Stomach (tissue), 9 donors: ENCODE results near the gene GNG7. TPM values are rescaled to one million over a fixed set of nuclear protein-coding genes. Genes with fewer than 3 reads are reported as not detected.
"Not testable (repeated sequence)": the region's sequence is repeated elsewhere in the genome, so short reads cannot be mapped to it uniquely, and the experiment has no call there.

Experiments used
- DNase-seq, 2 donors: peaks; one replicate each; pipeline versions ENCODE4 v3.0.0 to v3.0.0-alpha.2; 2013 to 2019
- H3K27ac ChIP-seq, 5 donors: fragments of 200-600 bp in 4 of 5; sonication (generic) in 4 of 5; one replicate each; pipeline ENCODE4 v1.5.1; 2013 to 2019; ENCODE audit warnings: mild to moderate bottlenecking in 1 of 5, moderate library complexity in 1 of 5
- H3K27me3 ChIP-seq, 3 donors: fragments of 200-600 bp; sonication (generic); one replicate each; pipeline ENCODE4 v1.5.1; 2017 to 2019; ENCODE audit warnings: mixed run types in 1 of 3
- H3K36me3 ChIP-seq, 4 donors: fragments of 200-600 bp; sonication (generic); 1 replicate in 3 of 4; 2 replicates in 1 of 4; pipeline ENCODE4 v1.5.1; 2016 to 2019
- H3K4me1 ChIP-seq, 4 donors: fragments of 200-600 bp; sonication (generic); one replicate each; pipeline ENCODE4 v1.5.1; 2016 to 2019
- H3K4me3 ChIP-seq, 4 donors: fragments of 200-600 bp; sonication (generic) in 3 of 4; one replicate each; pipeline ENCODE4 v1.5.1; 2016 to 2019; ENCODE audit warnings: mild to moderate bottlenecking in 1 of 4
- H3K9me3 ChIP-seq, 4 donors: fragments of 200-600 bp; sonication (generic); one replicate each; pipeline ENCODE4 v1.5.1; 2016 to 2019
- EP300 ChIP-seq: sonication (generic); formaldehyde crosslinking; IDR thresholded peaks from one replicate; pipeline ENCODE4 v1.6.1; 2017; ENCODE audit warnings: antibody characterized with exemption
- POLR2A ChIP-seq, 4 donors: fragments of 450-650 bp; IDR thresholded peaks; one replicate each; pipeline ENCODE4 v1.6.1; 2016; ENCODE audit warnings: antibody characterized with exemption in 4 of 4, control low read depth in 2 of 4, mild to moderate bottlenecking in 1 of 4, moderate library complexity in 1 of 4
- POLR2AphosphoS5 ChIP-seq, 3 donors: sonication (generic); formaldehyde crosslinking; IDR thresholded peaks; one replicate each; pipeline ENCODE4 v1.6.1; 2016; ENCODE audit warnings: antibody characterized with exemption in 3 of 3
- WGBS, 5 donors: extraction: QIAGEN DNeasy Blood & Tissue Kit in 3 of 5; methylation state at CpG; one replicate each; pipeline versions ENCODE4 v1.1.5 to v1.1.7; 2013 to 2018; 5-methylcytosine and 5-hydroxymethylcytosine counted together
- intact Hi-C: fragments of 100-400 bp; cut with DNase I; formaldehyde crosslinking; loops from one replicate; pipeline ENCODE4 v1.15.1; 2023; ENCODE audit warnings: low total_unique reads
- polyA plus RNA-seq, 3 donors: library from polyadenylated mRNA; stranded (reverse); fragments of 200-250 nt; gene quantifications; one replicate each; pipeline ENCODE4 v1.2.3, GENCODE V29; 2013
- total RNA-seq, 5 donors: library from RNA; depleted of rRNA; stranded (reverse); fragments of >200 nt; gene quantifications; one replicate each; pipeline versions ENCODE4 v1.1.0 to v1.2.3, GENCODE V29; 2014 to 2016
- TF ChIP-seq, protein P1 (sequence below), 7 experiments: fragments of 450-650 bp in 4 of 7; fragments of 200-600 bp in 3 of 7; sonication (generic) in 3 of 7; IDR thresholded peaks; one replicate each; pipeline ENCODE4 v1.5.1; 2016 to 2019; ENCODE audit warnings: antibody characterized with exemption in 7 of 7, control low read depth in 2 of 7, mild to moderate bottlenecking in 1 of 7
- donor health status: healthy with polysubstance abuse.
- donor health status: Bipolar disorder and iron deficiency.
- donor health status: healthy.

The GNG7 gene
- total and polyA plus RNA-seq, 8 donors, result 0.58 to 15.1 (median 4.3) TPM

DNA sequence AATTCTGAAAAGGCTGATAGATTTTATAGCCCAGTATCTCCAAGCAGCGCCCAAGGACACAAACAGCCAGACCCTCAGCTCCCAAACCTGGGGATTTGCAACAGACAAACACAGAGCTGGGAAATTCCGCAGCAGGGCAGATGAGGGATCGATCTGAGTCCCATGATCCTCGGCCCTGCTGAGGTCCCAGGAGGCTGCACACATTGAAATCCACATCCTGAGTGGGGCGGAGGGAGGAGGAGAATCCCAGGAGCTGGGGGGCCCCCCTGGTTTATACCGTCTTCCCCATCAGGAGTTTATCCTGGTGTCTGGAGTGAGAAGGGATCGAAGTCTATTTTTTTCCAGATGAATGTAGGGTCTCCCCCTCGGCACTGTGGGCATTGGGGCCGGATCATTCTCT lies 49.3 kb downstream of the GNG7 start:
- peak overlapping the region in 2 of 5 donors; percentile 38 to 46 for H3K27ac ChIP-seq

DNA sequence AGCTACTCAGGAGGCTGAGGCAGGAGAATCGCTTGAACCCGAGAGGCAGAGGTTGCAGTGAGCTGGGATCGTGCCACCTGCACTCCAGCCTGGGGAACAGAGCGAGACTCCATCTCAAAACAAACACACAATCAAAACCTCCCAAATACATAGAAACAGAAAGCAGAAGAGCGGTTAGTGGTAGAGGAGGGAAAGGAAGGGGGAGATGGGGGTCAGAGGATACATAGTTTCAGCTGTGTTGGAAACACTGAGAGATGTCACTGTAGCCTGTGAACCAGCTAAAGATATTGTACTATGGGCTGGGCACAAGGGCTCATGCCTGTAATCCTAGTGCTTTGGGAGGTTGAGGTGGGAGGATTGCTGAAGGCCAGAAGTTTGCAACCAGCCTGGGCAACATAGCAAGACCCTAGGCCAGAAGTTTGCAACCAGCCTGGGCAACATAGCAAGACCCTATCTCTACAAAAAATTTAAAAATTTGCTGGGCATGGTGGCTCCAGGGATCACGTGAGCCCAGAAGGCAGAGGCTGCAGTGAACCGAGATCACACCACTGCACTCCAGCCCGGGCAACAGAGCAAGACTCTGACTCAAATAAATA lies 49.9 kb downstream of the GNG7 start:
- no peaks in the 10 kb centered on the region for H3K36me3 ChIP-seq
- H3K9me3 ChIP-seq, result no peaks in the 10 kb centered on the region
- H3K4me1 ChIP-seq, result peaks cover 5 to 21% (median 15%) of the 10 kb centered on the region in 4 donors
- TF ChIP-seq EP300 (no peak), POLR2A (IDR thresholded peaks at IDR 0.05) (no peak), POLR2AphosphoS5 (IDR thresholded peaks at IDR 0.05) (no peak)
- TF ChIP-seq, protein P1, sequence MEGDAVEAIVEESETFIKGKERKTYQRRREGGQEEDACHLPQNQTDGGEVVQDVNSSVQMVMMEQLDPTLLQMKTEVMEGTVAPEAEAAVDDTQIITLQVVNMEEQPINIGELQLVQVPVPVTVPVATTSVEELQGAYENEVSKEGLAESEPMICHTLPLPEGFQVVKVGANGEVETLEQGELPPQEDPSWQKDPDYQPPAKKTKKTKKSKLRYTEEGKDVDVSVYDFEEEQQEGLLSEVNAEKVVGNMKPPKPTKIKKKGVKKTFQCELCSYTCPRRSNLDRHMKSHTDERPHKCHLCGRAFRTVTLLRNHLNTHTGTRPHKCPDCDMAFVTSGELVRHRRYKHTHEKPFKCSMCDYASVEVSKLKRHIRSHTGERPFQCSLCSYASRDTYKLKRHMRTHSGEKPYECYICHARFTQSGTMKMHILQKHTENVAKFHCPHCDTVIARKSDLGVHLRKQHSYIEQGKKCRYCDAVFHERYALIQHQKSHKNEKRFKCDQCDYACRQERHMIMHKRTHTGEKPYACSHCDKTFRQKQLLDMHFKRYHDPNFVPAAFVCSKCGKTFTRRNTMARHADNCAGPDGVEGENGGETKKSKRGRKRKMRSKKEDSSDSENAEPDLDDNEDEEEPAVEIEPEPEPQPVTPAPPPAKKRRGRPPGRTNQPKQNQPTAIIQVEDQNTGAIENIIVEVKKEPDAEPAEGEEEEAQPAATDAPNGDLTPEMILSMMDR (IDR thresholded peaks at IDR 0.05), result no peak
- DNase-seq, result no peak
- 73 to 83% (median 79%) methylated on average over 8 of the region's 8 CpGs for WGBS, 5 donors
- H3K27ac ChIP-seq, result no peak overlapping the region
- no peak overlapping the region for H3K4me3 ChIP-seq
- intact Hi-C loops, result no loop called here
- H3K27me3 ChIP-seq, result peaks cover 0 to 8% (median 0%) of the 10 kb centered on the region in 3 donors

More for the DNA sequence above, 49.3 kb downstream of the GNG7 start:
- H3K4me3 ChIP-seq, result no peak overlapping the region
- TF ChIP-seq POLR2AphosphoS5 (IDR thresholded peaks at IDR 0.05) (no peak), EP300 (no peak)
- TF ChIP-seq, protein P1 (IDR thresholded peaks at IDR 0.05), result no peak
- no peaks in the 10 kb centered on the region for H3K36me3 ChIP-seq
- DNase-seq, result no peak
- 69 to 81% (median 72%) methylated on average over 7 to 9 of the region's 9 CpGs for WGBS, 5 donors
- H3K9me3 ChIP-seq, result no peaks in the 10 kb centered on the region
- H3K27me3 ChIP-seq, result peaks cover 0 to 8% (median 0%) of the 10 kb centered on the region in 3 donors
- intact Hi-C loops, result no loop called here
- peaks cover 5 to 20% (median 15%) of the 10 kb centered on the region in 4 donors for H3K4me1 ChIP-seq

GRCh38 chr19:2651002-2651733 lies 51.3 kb downstream of the GNG7 start:
- peak overlapping the region in 3 of 5 donors; percentile 22 to 54 (median 50) for H3K27ac ChIP-seq
- H3K27me3 ChIP-seq, H3K9me3 ChIP-seq, H3K36me3 ChIP-seq, intact Hi-C loops, DNase-seq, H3K4me3 ChIP-seq: not testable (repeated sequence)
- peaks cover 5 to 21% (median 15%) of the 10 kb centered on the region in 4 donors for H3K4me1 ChIP-seq
- 61 to 77% (median 73%) methylated on average over 5 to 7 of the region's 7 CpGs for WGBS, 5 donors

DNA sequence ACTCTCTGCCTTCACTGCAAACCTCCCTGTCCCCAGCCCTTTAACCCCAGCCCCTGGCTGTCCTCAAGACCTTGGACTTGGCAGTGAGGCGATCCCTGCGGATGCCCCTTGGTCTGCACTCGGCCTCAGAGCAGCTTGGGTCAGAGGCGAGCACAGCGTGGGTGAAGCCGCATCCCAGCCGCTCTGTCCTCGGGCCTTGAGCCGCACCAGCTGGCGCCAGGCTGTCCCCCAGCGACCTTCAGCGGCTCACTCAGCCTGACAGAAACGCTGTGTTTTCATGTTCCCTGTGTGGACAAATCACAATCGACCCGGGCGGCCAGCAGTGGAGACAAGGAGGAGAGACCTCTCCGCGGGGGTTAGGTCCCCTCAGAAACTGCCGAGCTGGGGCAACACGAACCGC lies 52.0 kb downstream of the GNG7 start:
- no peak overlapping the region for H3K4me3 ChIP-seq
- peak in 1 of 2 donors; percentile 42 for DNase-seq
- H3K9me3 ChIP-seq, result no peaks in the 10 kb centered on the region
- intact Hi-C loops, result no loop called here
- H3K36me3 ChIP-seq, result no peaks in the 10 kb centered on the region
- peak overlapping the region in 3 of 5 donors; percentile 22 to 54 (median 50) for H3K27ac ChIP-seq
- no peak for TF ChIP-seq EP300
- TF ChIP-seq, protein P1 (IDR thresholded peaks at IDR 0.05), result no peak
- TF ChIP-seq POLR2AphosphoS5 (IDR thresholded peaks at IDR 0.05), result peak in 1 of 3 donors; percentile 26
- TF ChIP-seq POLR2A (IDR thresholded peaks at IDR 0.05), result no peak
- peaks cover 0 to 8% (median 0%) of the 10 kb centered on the region in 3 donors for H3K27me3 ChIP-seq
- peaks cover 5 to 21% (median 15%) of the 10 kb centered on the region in 4 donors for H3K4me1 ChIP-seq
- 56 to 76% (median 61%) methylated on average over 13 to 21 of the region's 21 CpGs for WGBS, 5 donors
